ENCODE results near the gene HSPA12B. TPM values are rescaled to one million over a fixed set of nuclear protein-coding genes. Genes with fewer than 3 reads are reported as not detected.
A peak's percentile ranks its signal among the peaks of the same experiment; 100 is the strongest.

The HSPA12B gene
- total and polyA plus RNA-seq, 2 donors: 1.5 to 2.3 TPM

- Histone ChIP-seq H3K27ac (ENCODE audit: low read depth in 1 of 2, low read length in 1 of 2) (peak within 1 kb of the TSS; percentile 88), H3K9me3 (ENCODE audit: control insufficient read depth in 2 of 2, insufficient read depth in 1 of 2, low read length in 1 of 2) (no peaks in the 10 kb centered on the region), H3K4me1 (ENCODE audit: control insufficient read depth in 2 of 2, insufficient read depth in 2 of 2, low read length in 2 of 2) (peaks cover 35 to 48% of the 10 kb centered on the region in 2 donors), H3K36me3 (ENCODE audit: control insufficient read depth in 2 of 2, insufficient read depth in 2 of 2, low read length in 1 of 2) (peaks cover 12 to 19% of the 10 kb centered on the region in 2 donors), H3K4me3 (ENCODE audit: low read length in 2 of 2) (peak within 1 kb of the TSS; percentile 59 to 83), H3K27me3 (ENCODE audit: control insufficient read depth in 2 of 2, insufficient read depth in 1 of 2, low read length in 1 of 2) (no peaks in the 10 kb centered on the region)
- WGBS: 2% methylated on average over 67 of the region's 69 CpGs
- peak in 8 of 9 donors; percentile 77 to 94 (median 84) for DNase-seq (ENCODE audit: low read depth in 6 of 9, low spot score in 9 of 9)
Observed at GRCh38 chr20:3795511-3796468, 63.3 kb downstream of the HSPA12B start, which contains the start of gene CDC25B. Gene CDC25B, plus strand, starts transcription at chr20:3796310. Its CDS starts 222 bp downstream, at chr20:3796532.

GRCh38 chr20:3796477-3797225 lies 64.2 kb downstream of the HSPA12B start:
- no peaks in the 10 kb centered on the region for H3K27me3 ChIP-seq (ENCODE audit: control insufficient read depth in 2 of 2, insufficient read depth in 1 of 2, low read length in 1 of 2)
- H3K27ac ChIP-seq (ENCODE audit: low read depth in 1 of 2, low read length in 1 of 2): peak overlapping the region; percentile 15 to 64
- 25% methylated on average over 33 of the region's 33 CpGs for WGBS
- H3K36me3 ChIP-seq (ENCODE audit: control insufficient read depth in 2 of 2, insufficient read depth in 2 of 2, low read length in 1 of 2): peaks cover 21 to 28% of the 10 kb centered on the region in 2 donors
- no peak for DNase-seq (ENCODE audit: low read depth in 6 of 9, low spot score in 9 of 9)
- no peaks in the 10 kb centered on the region for H3K9me3 ChIP-seq (ENCODE audit: control insufficient read depth in 2 of 2, insufficient read depth in 1 of 2, low read length in 1 of 2)
- H3K4me1 ChIP-seq (ENCODE audit: control insufficient read depth in 2 of 2, insufficient read depth in 2 of 2, low read length in 2 of 2): peaks cover 35 to 48% of the 10 kb centered on the region in 2 donors
- peak overlapping the region; percentile 59 to 83 for H3K4me3 ChIP-seq (ENCODE audit: low read length in 2 of 2)

GRCh38 chr20:3797226-3797545 lies 64.7 kb downstream of the HSPA12B start:
- no peak for DNase-seq (ENCODE audit: low read depth in 6 of 9, low spot score in 9 of 9)
- Histone ChIP-seq H3K36me3 (ENCODE audit: control insufficient read depth in 2 of 2, insufficient read depth in 2 of 2, low read length in 1 of 2) (peaks cover 26 to 33% of the 10 kb centered on the region in 2 donors), H3K27me3 (ENCODE audit: control insufficient read depth in 2 of 2, insufficient read depth in 1 of 2, low read length in 1 of 2) (no peaks in the 10 kb centered on the region), H3K4me1 (ENCODE audit: control insufficient read depth in 2 of 2, insufficient read depth in 2 of 2, low read length in 2 of 2) (peaks cover 35 to 48% of the 10 kb centered on the region in 2 donors), H3K9me3 (ENCODE audit: control insufficient read depth in 2 of 2, insufficient read depth in 1 of 2, low read length in 1 of 2) (no peaks in the 10 kb centered on the region), H3K4me3 (ENCODE audit: low read length in 2 of 2) (peak overlapping the region; percentile 59 to 83), H3K27ac (ENCODE audit: low read depth in 1 of 2, low read length in 1 of 2) (peak overlapping the region in 1 of 2 donors; percentile 64)
- WGBS: 96% methylated on average over 5 of the region's 5 CpGs

- peak in 1 of 9 donors; percentile 65 for DNase-seq (ENCODE audit: low read depth in 6 of 9, low spot score in 9 of 9)
Observed at GRCh38 chr20:3797592-3798372, 65.3 kb downstream of the HSPA12B start.

GRCh38 chr20:3798373-3798768 lies 65.9 kb downstream of the HSPA12B start:
- no peak for DNase-seq (ENCODE audit: low read depth in 6 of 9, low spot score in 9 of 9)
- peak overlapping the region; percentile 74 to 95 for H3K27ac ChIP-seq (ENCODE audit: low read depth in 1 of 2, low read length in 1 of 2)
- no peaks in the 10 kb centered on the region for H3K27me3 ChIP-seq (ENCODE audit: control insufficient read depth in 2 of 2, insufficient read depth in 1 of 2, low read length in 1 of 2)
- H3K4me3 ChIP-seq (ENCODE audit: low read length in 2 of 2): no peak overlapping the region
- WGBS: 93% methylated on average over 5 of the region's 5 CpGs
- H3K36me3 ChIP-seq (ENCODE audit: control insufficient read depth in 2 of 2, insufficient read depth in 2 of 2, low read length in 1 of 2): peaks cover 38 to 45% of the 10 kb centered on the region in 2 donors
- H3K9me3 ChIP-seq (ENCODE audit: control insufficient read depth in 2 of 2, insufficient read depth in 1 of 2, low read length in 1 of 2): peaks cover 0 to 3% of the 10 kb centered on the region in 2 donors
- peaks cover 35 to 48% of the 10 kb centered on the region in 2 donors for H3K4me1 ChIP-seq (ENCODE audit: control insufficient read depth in 2 of 2, insufficient read depth in 2 of 2, low read length in 2 of 2)

More at GRCh38 chr20:3797592-3798372, 65.3 kb downstream of the HSPA12B start:
- Histone ChIP-seq H3K27ac (ENCODE audit: low read depth in 1 of 2, low read length in 1 of 2) (peak overlapping the region; percentile 74 to 95), H3K36me3 (ENCODE audit: control insufficient read depth in 2 of 2, insufficient read depth in 2 of 2, low read length in 1 of 2) (peaks cover 32 to 39% of the 10 kb centered on the region in 2 donors), H3K9me3 (ENCODE audit: control insufficient read depth in 2 of 2, insufficient read depth in 1 of 2, low read length in 1 of 2) (no peaks in the 10 kb centered on the region), H3K4me1 (ENCODE audit: control insufficient read depth in 2 of 2, insufficient read depth in 2 of 2, low read length in 2 of 2) (peaks cover 35 to 48% of the 10 kb centered on the region in 2 donors), H3K27me3 (ENCODE audit: control insufficient read depth in 2 of 2, insufficient read depth in 1 of 2, low read length in 1 of 2) (no peaks in the 10 kb centered on the region), H3K4me3 (ENCODE audit: low read length in 2 of 2) (peak overlapping the region; percentile 7 to 59)
- 65% methylated on average over 19 of the region's 19 CpGs for WGBS

GRCh38 chr20:3798908-3799248 lies 66.4 kb downstream of the HSPA12B start:
- Histone ChIP-seq H3K27ac (ENCODE audit: low read depth in 1 of 2, low read length in 1 of 2) (peak overlapping the region; percentile 84 to 95), H3K4me1 (ENCODE audit: control insufficient read depth in 2 of 2, insufficient read depth in 2 of 2, low read length in 2 of 2) (peaks cover 35 to 48% of the 10 kb centered on the region in 2 donors)
- no peak for DNase-seq (ENCODE audit: low read depth in 6 of 9, low spot score in 9 of 9)

GRCh38 chr20:3800256-3800877 lies 67.9 kb downstream of the HSPA12B start:
- H3K9me3 ChIP-seq (ENCODE audit: control insufficient read depth in 2 of 2, insufficient read depth in 1 of 2, low read length in 1 of 2): peaks cover 0 to 3% of the 10 kb centered on the region in 2 donors
- DNase-seq (ENCODE audit: low read depth in 6 of 9, low spot score in 9 of 9): no peak
- no peak overlapping the region for H3K27ac ChIP-seq (ENCODE audit: low read depth in 1 of 2, low read length in 1 of 2)
- WGBS: 99% methylated on average over 18 of the region's 18 CpGs
- H3K4me1 ChIP-seq (ENCODE audit: control insufficient read depth in 2 of 2, insufficient read depth in 2 of 2, low read length in 2 of 2): peaks cover 35 to 44% of the 10 kb centered on the region in 2 donors
- H3K36me3 ChIP-seq (ENCODE audit: control insufficient read depth in 2 of 2, insufficient read depth in 2 of 2, low read length in 1 of 2): peaks cover 58 to 65% of the 10 kb centered on the region in 2 donors
- H3K27me3 ChIP-seq (ENCODE audit: control insufficient read depth in 2 of 2, insufficient read depth in 1 of 2, low read length in 1 of 2): no peaks in the 10 kb centered on the region
- no peak overlapping the region for H3K4me3 ChIP-seq (ENCODE audit: low read length in 2 of 2)

More at GRCh38 chr20:3798908-3799248, 66.4 kb downstream of the HSPA12B start:
- no peaks in the 10 kb centered on the region for H3K27me3 ChIP-seq (ENCODE audit: control insufficient read depth in 2 of 2, insufficient read depth in 1 of 2, low read length in 1 of 2)
- 92% methylated on average over 3 of the region's 3 CpGs for WGBS
- peaks cover 43 to 50% of the 10 kb centered on the region in 2 donors for H3K36me3 ChIP-seq (ENCODE audit: control insufficient read depth in 2 of 2, insufficient read depth in 2 of 2, low read length in 1 of 2)
- no peak overlapping the region for H3K4me3 ChIP-seq (ENCODE audit: low read length in 2 of 2)
- H3K9me3 ChIP-seq (ENCODE audit: control insufficient read depth in 2 of 2, insufficient read depth in 1 of 2, low read length in 1 of 2): peaks cover 0 to 3% of the 10 kb centered on the region in 2 donors

GRCh38 chr20:3800878-3801260 lies 68.4 kb downstream of the HSPA12B start:
- Histone ChIP-seq H3K27me3 (ENCODE audit: control insufficient read depth in 2 of 2, insufficient read depth in 1 of 2, low read length in 1 of 2) (no peaks in the 10 kb centered on the region), H3K4me1 (ENCODE audit: control insufficient read depth in 2 of 2, insufficient read depth in 2 of 2, low read length in 2 of 2) (peaks cover 35 to 40% of the 10 kb centered on the region in 2 donors), H3K27ac (ENCODE audit: low read depth in 1 of 2, low read length in 1 of 2) (no peak overlapping the region), H3K36me3 (ENCODE audit: control insufficient read depth in 2 of 2, insufficient read depth in 2 of 2, low read length in 1 of 2) (peaks cover 63 to 70% of the 10 kb centered on the region in 2 donors), H3K4me3 (ENCODE audit: low read length in 2 of 2) (no peak overlapping the region), H3K9me3 (ENCODE audit: control insufficient read depth in 2 of 2, insufficient read depth in 1 of 2, low read length in 1 of 2) (peaks cover 0 to 3% of the 10 kb centered on the region in 2 donors)
- DNase-seq (ENCODE audit: low read depth in 6 of 9, low spot score in 9 of 9): no peak
- WGBS: 99% methylated on average over 8 of the region's 8 CpGs

Measured in thymus (tissue), 11 donors.